ENCODE measurements around the gene C10orf90. TPM values are rescaled to one million over a fixed set of nuclear protein-coding genes. Genes with fewer than 3 reads are reported as not detected.
A peak's percentile ranks its signal among the peaks of the same experiment; 100 is the strongest.

The C10orf90 gene
- polyA plus RNA-seq, 3 donors: not detected

DNA sequence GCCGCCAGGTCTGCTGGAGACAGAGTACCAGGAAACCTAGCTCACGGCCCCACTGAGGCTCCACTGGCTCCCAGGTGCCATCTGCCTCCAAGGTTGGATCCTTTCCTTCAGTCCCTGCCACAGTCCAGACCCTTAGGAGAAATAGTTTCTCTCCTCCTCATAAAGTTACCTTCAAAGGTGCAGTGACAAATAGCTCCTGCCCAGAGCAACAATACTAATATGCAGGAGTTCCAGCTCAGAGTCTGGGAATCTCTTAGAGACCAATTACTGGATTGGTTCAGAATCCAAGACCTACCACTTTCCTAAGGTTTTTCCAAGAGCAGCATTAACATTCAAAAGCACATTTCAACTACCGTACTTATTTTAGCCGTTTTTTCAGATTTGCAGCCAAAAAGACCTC, 241.2 kb downstream of the C10orf90 start:
- peaks cover 1 to 8% of the 10 kb centered on the region in 2 donors for H3K9me3 ChIP-seq (replicated peaks in 1 of 2; ENCODE audit: control insufficient read depth in 1 of 2, insufficient read depth in 1 of 2, low read length in 2 of 2)

DNA sequence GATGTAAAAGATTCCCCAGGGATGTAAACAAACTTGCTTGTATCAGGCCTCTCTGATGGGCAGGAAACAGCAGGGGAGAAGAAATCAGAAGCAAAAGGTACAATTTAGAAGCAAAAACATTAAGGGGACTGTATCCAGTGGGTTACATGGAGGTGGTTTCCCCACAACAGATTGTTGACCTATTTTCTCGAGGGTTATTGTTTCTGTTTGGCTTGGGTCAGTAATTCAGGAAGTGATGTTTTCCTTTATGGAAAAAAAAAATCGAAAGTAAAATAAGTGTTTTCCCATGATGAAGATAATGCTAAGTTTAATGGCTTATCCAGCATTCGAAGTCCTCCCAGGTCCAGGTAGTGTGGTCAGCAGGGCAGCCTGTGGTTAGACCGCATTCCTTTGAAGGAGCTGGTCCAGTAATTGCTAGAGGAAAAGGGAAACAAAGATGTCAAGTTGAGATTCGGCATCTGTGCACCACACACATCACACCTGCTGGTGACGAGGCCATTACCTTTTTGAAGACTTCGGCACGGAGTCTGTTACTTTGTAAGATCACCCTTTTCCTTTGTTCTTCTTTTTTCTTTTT, 244.9 kb downstream of the C10orf90 start:
- WGBS (ENCODE audit: insufficient coverage): 61% methylated on average over 7 of the region's 8 CpGs
- Histone ChIP-seq H2AFZ (ENCODE audit: insufficient read depth, low read depth, low read length, poor library complexity, severe bottlenecking) (no peak overlapping the region), H3K27me3 (ENCODE audit: control insufficient read depth in 2 of 2, insufficient read depth in 2 of 2, low read length in 2 of 2) (no peaks in the 10 kb centered on the region), H4K20me1 (ENCODE audit: insufficient read depth, low read length) (no peaks in the 10 kb centered on the region), H3K79me2 (ENCODE audit: insufficient read depth, low read length) (no peaks in the 10 kb centered on the region), H3K9ac (ENCODE audit: insufficient read depth, low read length, poor library complexity, severe bottlenecking) (no peak overlapping the region), H3K4me3 (replicated peaks in 1 of 3; ENCODE audit: low read depth in 2 of 3, low read length in 3 of 3) (no peak overlapping the region), H3K4me2 (replicated peaks; ENCODE audit: extremely low read depth, low read length, poor library complexity, severe bottlenecking) (no peak overlapping the region), H3K27ac (ENCODE audit: low read depth in 1 of 2, low read length in 2 of 2) (no peak overlapping the region), H3K4me1 (ENCODE audit: control insufficient read depth in 1 of 2, insufficient read depth in 2 of 2, low read length in 2 of 2) (no peaks in the 10 kb centered on the region), H3K36me3 (replicated peaks in 1 of 2; ENCODE audit: control insufficient read depth in 1 of 2, insufficient read depth in 2 of 2, low read length in 2 of 2) (no peaks in the 10 kb centered on the region), H3K9me3 (replicated peaks in 1 of 2; ENCODE audit: control insufficient read depth in 1 of 2, insufficient read depth in 1 of 2, low read length in 2 of 2) (peaks cover 12 to 14% of the 10 kb centered on the region in 2 donors)
- no peak for DNase-seq
- H3K27me3 Mint-ChIP-seq (ENCODE audit: low read depth in 3 of 3): peaks cover 0 to 12% (median 0%) of the 10 kb centered on the region in 3 donors
- peaks cover 3 to 18% (median 6%) of the 10 kb centered on the region in 7 donors for H3K9me3 Mint-ChIP-seq
- H3K36me3 Mint-ChIP-seq: no peaks in the 10 kb centered on the region
- peak overlapping the region in 1 of 7 donors; percentile 12 for H3K27ac Mint-ChIP-seq
- intact Hi-C loops (cut with micrococcal nuclease): no loop called here
- TF ChIP-seq, protein P1, sequence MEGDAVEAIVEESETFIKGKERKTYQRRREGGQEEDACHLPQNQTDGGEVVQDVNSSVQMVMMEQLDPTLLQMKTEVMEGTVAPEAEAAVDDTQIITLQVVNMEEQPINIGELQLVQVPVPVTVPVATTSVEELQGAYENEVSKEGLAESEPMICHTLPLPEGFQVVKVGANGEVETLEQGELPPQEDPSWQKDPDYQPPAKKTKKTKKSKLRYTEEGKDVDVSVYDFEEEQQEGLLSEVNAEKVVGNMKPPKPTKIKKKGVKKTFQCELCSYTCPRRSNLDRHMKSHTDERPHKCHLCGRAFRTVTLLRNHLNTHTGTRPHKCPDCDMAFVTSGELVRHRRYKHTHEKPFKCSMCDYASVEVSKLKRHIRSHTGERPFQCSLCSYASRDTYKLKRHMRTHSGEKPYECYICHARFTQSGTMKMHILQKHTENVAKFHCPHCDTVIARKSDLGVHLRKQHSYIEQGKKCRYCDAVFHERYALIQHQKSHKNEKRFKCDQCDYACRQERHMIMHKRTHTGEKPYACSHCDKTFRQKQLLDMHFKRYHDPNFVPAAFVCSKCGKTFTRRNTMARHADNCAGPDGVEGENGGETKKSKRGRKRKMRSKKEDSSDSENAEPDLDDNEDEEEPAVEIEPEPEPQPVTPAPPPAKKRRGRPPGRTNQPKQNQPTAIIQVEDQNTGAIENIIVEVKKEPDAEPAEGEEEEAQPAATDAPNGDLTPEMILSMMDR (IDR thresholded peaks at IDR 0.05): no peak
- H3K4me1 Mint-ChIP-seq: no peaks in the 10 kb centered on the region
- peak overlapping the region in 1 of 2 donors; percentile 7 for H3K4me3 Mint-ChIP-seq

More for the DNA sequence above, 241.2 kb downstream of the C10orf90 start:
- no peak overlapping the region for H3K4me3 Mint-ChIP-seq
- WGBS (ENCODE audit: insufficient coverage): 97% methylated on average over 4 of the region's 4 CpGs
- no peaks in the 10 kb centered on the region for H3K4me1 Mint-ChIP-seq
- no peaks in the 10 kb centered on the region for H4K20me1 ChIP-seq (ENCODE audit: insufficient read depth, low read length)
- H3K27ac ChIP-seq (ENCODE audit: low read depth in 1 of 2, low read length in 2 of 2): no peak overlapping the region
- H3K9me3 Mint-ChIP-seq: peaks cover 0 to 13% (median 5%) of the 10 kb centered on the region in 7 donors
- no peak overlapping the region for H3K4me2 ChIP-seq (replicated peaks; ENCODE audit: extremely low read depth, low read length, poor library complexity, severe bottlenecking)
- no peak overlapping the region for H3K27ac Mint-ChIP-seq
- H3K79me2 ChIP-seq (ENCODE audit: insufficient read depth, low read length): no peaks in the 10 kb centered on the region
- H2AFZ ChIP-seq (ENCODE audit: insufficient read depth, low read depth, low read length, poor library complexity, severe bottlenecking): no peak overlapping the region
- H3K27me3 Mint-ChIP-seq (ENCODE audit: low read depth in 3 of 3): peaks cover 0 to 1% (median 1%) of the 10 kb centered on the region in 3 donors
- no peaks in the 10 kb centered on the region for H3K4me1 ChIP-seq (ENCODE audit: control insufficient read depth in 1 of 2, insufficient read depth in 2 of 2, low read length in 2 of 2)
- no peak overlapping the region for H3K9ac ChIP-seq (ENCODE audit: insufficient read depth, low read length, poor library complexity, severe bottlenecking)
- no peak for DNase-seq
- intact Hi-C loops (cut with micrococcal nuclease): no loop called here
- no peak overlapping the region for H3K4me3 ChIP-seq (replicated peaks in 1 of 3; ENCODE audit: low read depth in 2 of 3, low read length in 3 of 3)
- TF ChIP-seq, protein P1 (IDR thresholded peaks at IDR 0.05): no peak
- no peaks in the 10 kb centered on the region for H3K27me3 ChIP-seq (ENCODE audit: control insufficient read depth in 2 of 2, insufficient read depth in 2 of 2, low read length in 2 of 2)
- no peaks in the 10 kb centered on the region for H3K36me3 ChIP-seq (replicated peaks in 1 of 2; ENCODE audit: control insufficient read depth in 1 of 2, insufficient read depth in 2 of 2, low read length in 2 of 2)
- H3K36me3 Mint-ChIP-seq: no peaks in the 10 kb centered on the region
